Left renal pelvis (tissue), 4 donors: ENCODE data around the gene ASCL4. TPM values are rescaled to one million over a fixed set of nuclear protein-coding genes. Genes with fewer than 3 reads are reported as not detected.
A peak's percentile ranks its signal among the peaks of the same experiment; 100 is the strongest.
"Not testable (repeated sequence)": the region's sequence is repeated elsewhere in the genome, so short reads cannot be mapped to it uniquely, and the experiment has no call there.

Experiments used
- DNase-seq, 4 donors: peaks; one replicate each; pipeline ENCODE4 v3.0.0-alpha.2; 2013; ENCODE audit warnings: low read depth in 4 of 4, low spot score in 3 of 4
- polyA plus RNA-seq, 4 donors: library from polyadenylated mRNA; unstranded; fragments of 120-200 nt; gene quantifications; one replicate each; pipeline ENCODE4 v1.2.1, GENCODE V29; 2013; ENCODE audit not compliant: insufficient read length in 4 of 4

Gene ASCL4, protein sequence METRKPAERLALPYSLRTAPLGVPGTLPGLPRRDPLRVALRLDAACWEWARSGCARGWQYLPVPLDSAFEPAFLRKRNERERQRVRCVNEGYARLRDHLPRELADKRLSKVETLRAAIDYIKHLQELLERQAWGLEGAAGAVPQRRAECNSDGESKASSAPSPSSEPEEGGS
- not detected for polyA plus RNA-seq

DNA sequence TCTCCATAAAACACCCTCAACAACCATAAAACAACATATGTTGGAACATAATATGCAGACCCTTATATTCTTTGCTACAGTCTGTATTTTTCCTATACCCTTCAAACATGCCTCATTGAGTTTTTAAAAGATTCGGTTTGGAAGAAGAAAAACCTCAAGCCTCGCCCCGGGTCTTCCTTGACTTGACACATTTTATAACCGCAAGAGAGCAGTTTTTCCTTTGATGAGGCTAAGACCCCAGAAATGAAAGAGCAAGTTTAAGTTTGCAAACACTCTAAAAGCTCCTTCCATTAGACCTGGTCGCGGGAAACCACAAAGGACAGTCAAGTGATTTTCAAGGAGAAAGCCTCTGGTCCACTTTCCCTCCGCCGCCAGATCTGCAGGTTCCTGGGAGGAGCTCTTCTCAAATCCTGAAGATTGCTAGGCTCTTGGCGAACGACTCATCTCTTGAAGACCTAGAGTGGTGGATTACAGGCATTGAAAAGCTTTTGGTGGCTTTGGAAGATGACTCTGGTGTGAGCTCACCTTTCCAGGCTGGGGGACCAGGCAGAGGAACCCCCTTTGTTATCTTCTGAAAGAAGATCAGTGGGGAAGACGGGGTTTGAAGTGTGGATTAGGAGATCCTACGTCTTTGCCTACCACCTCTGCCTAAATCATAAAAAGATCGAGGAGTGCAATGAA lies at the start of gene ASCL4:
Gene ASCL4 (plus strand): TSS at position 356 of the 681 bp plus-strand sequence. CDS start 515 bp downstream, outside the sequence.
- no peak for DNase-seq

DNA sequence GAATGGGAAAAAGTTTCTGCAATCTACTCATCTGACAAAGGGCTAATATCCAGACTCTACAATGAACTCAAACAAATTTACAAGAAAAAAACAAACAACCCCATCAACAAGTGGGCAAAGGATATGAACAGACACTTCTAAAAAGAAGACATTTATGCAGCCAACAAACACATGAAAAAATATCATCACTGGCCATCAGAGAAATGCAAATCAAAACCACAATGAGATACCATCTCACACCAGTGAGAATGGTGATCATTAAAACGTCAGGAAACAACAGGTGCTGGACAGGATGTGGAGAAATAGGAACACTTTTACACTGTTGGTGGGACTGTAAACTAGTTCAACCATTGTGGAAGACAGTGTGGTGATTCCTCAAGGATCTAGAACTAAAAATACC lies 47.2 kb upstream of the ASCL4 start:
- DNase-seq, result not testable (repeated sequence)

DNA sequence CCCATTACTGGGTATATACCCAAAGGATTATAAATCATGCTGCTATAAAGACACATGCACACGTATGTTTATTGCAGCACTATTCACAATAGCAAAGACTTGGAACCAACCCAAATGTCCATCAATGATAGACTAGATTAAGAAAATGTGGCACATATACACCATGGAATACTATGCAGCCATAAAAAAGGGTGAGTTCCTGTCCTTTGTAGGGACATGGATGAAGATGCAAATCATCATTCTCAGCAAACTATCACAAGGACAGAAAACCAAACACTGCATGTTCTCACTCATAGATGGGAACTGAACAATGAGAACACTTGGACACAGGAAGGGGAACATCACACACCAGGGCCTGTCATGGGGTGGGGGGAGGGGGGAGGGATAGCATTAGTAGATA lies 46.8 kb upstream of the ASCL4 start:
- DNase-seq, result not testable (repeated sequence)

DNA sequence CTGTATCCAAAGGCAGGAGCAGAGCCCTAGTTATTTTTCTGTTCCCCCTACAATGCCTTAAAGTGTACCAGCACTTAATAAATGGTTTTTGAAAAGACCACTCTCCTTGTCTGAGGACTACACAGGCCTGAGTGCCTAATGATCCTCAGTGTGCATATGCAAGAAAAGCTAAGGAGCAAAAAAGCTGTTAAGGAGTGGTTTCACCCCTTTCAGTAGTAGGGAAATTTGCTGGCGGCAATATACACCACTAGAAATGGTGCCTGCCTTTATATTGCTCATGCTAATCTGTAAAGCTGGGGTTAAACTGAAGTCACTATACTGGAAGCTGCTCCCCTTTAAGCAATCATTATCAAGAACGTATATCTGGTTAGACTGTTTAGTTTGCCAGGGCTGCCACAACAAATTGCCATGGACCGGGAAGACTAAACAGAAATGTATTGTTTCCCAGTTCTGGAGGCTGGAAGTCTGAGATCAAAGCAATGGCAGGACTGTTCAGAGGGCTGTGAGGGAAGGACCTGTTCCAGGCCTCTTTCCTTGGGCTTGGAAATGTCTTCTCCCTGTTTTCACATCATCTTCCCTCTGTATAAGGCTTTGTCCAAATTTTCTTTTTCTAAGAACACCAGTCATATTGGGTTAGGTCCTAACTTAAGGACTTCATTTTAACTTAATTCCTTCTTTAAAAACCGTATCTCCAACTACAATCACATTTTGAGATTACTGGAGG lies 43.7 kb upstream of the ASCL4 start:
- no peak for DNase-seq

DNA sequence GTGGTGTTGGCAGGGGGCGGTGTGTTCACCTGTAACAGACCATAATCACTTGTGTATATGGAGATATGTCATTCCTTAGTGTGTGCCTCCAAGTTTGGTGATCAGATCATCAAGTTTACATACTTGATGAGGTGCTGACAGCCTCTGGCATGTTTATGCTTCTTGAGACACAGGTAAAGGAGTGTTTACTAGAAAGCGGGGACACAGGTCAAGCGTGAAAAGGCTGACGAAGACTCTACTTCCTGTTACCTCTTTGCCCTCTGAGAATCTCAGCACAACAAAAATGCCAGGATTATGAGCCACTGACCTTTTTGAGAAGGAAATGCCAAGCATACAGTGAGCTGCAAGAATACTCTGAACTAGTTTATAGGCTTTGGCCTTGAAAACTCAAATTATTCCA lies 43.1 kb upstream of the ASCL4 start:
- DNase-seq, result no peak

DNA sequence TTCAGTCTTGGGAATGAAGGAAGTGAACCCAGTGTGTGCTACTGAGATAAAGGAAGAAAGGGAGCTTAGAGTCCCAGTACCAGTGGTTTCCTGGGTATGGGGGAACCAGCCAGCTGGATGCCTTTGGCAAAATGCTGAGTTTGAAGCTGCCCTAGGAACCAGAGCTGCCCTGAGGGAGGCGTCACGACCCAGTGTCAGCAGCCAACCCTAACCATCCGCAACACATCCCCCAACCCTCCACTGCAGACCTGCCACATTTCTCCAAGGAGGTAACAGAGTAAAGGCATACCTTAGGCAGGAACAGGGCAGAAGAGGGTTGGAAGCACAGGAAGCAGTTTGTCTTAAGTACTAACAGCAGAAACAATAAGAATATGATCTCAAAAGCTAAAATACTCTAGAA lies 42.1 kb upstream of the ASCL4 start:
- no peak for DNase-seq

DNA sequence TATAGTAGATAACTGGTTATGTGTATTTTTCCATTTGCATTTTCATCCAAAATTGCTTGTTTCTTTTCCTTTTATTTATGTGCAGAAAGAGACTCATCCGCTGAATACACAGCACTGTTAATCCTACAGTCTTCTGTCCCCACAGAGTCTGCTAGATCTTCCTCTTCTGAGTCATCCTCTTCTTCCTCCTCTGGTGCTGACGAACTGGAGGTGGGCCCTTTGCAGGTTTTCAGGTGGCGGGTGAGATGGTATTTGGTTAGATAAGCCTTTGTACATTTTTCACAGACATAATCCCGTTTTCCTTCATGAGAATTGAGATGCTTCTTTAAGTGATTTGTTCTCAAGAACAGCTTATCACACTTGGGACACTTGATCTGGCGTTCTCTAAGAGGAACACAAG lies 40.4 kb upstream of the ASCL4 start:
- DNase-seq, result no peak

DNA sequence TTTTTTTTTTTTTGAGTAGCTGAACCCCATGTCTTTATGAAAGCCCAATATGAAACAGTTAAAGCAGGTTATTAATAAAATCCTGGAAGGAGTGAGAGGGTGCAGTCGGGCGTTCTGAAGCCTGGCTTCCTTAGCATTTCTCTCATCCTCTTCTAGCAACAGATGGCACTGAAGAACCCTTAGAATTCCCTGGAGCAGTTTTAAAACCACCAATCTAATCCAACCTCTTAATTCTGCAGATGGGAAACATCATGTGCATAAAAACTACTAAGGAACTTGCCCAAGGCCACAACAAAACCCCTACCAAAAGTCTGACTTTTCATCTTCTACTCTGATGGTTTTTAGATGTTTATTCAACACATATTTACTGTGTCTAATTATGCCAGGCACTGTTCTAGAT lies 38.7 kb upstream of the ASCL4 start:
- no peak for DNase-seq

DNA sequence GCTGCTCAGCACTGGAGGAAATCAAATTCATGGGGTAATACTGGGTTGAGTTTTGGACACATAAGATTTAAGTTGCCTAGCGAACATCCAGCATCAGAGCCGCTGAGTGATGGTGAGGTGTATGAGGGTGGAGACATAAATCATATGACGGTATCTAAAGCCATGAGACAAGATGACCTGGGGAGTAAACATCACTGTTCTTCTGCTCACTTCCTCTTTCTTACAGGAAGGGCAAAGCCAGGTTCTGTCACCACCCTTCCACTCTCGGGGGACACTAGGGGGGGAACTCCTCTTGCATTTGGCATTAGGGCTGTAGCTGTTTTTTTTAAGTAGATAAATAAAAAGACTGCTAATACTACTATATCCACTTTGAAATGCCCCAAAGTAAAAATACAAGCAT lies 37.6 kb upstream of the ASCL4 start:
- no peak for DNase-seq

DNA sequence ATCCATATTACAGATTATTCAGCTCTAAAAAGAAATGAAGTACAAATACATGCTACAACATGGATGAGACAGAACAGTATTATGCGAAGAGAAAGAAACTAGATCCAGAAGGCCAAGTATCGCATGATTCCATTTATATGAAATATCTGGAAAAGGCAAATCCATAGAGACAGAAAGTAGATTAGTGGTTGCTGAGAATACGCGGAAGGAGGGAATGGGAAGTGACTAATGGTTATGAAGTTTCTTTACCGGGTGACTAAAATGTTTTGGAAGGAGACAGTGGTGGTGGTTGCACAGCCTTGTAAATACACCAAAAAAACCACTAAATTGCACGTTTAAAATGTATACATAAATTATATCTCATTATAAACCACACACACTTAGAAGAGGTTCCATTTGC lies 26.0 kb upstream of the ASCL4 start:
- no peak for DNase-seq

DNA sequence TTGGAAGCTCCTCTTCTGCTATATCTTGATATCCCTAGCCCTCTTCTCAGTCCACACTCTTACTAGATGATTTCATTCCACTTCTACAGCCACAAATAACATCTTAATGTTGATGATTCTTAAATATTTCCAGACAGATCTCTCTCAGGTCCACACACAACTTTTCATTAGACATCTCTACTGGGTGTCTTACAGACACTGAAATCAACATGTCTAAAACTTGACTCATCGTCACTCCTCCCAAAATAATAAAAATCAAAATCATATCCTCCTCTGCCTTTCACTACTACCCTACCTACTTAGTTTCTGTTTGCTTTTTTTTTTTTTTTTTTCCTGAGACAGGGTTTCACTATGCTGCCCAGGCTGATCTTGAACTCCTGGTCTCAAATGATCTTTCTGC lies 25.4 kb upstream of the ASCL4 start:
- DNase-seq, result no peak

DNA sequence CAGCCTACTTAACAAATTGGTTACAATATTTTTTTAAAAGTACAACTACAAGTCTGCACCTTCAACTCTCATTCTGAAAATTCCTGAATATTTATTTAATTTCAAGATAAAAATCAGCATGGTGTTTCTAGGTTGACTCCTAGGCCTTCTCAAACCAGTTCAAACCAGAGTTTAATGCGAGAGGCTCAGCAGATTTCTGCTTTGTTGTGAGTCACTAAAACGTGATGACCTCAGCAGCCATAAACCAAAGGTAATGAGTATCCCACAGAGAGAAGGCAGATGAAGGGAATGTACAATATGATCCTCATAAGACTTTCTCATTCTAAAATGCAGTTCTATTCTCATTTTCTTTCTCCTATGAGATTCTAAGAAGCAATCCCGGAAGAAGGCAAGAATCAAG lies 15.1 kb upstream of the ASCL4 start:
- peak in 1 of 4 donors; percentile 53 for DNase-seq

DNA sequence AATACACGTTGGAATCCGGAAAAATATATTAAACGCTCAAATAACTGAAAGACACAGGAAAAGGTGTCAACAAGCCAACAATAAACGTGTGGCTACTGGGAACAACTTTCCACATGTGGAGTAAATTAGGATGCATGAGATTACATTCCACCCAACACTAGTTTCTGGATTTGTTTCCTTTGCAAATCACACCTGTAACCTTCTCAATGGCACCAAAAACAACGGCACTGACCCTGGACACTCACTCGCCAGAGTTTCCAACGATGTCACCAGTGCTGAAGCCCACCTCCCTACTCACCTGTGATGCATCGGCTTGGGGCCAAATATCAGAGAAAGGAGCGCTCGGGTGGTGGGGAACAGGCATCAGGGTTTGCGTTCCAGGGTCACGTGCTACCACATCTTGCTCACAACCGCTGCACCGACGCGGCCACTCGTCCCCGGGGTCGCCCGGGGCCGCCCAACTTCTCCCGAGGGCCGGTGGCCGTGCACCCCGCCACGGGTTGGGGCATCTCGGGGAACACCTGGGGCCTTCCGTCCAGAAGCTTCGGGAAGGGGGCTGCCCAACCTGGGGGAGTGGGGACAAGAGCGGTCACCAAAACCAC lies 14.2 kb upstream of the ASCL4 start:
- peak in 1 of 4 donors; percentile 9 for DNase-seq

DNA sequence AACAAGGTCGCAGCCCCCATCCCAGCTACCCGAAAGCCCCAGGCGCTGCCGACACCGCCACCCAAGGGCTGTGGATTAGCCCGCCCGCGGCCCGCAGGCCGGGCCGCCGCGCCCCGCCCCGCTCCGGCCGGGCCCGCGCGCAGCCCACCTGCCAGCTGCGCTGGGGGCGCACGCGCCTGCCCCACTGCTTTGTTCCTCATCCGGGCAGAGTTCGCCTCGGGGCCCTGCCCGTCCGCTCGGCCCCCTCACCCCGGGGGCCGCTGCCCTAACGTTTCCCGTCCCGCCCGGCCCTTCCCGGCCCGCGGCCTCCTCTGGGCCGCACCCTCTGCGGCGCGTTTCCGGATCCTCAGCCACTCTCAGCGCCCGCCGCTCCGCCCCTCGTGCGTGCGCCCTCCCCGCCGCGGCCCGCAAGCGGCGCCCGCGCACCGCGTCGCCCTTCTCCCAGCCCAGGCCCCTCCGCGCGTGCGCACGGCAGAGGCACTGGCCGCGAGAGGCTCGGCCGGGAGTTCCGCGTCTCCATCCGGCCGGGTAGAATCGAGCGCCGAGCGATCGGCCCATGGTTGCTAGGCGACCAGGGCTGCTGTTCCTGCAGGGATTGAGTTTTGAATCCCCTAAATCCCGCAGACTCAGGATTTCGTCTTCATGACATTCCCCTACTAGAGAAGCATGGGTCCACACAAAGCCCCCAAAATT lies 13.5 kb upstream of the ASCL4 start, which contains the start of gene PRDM4:
Gene PRDM4 (minus strand): TSS at position 329 of the 693 bp plus-strand sequence. CDS start 622 bp downstream, outside the sequence.
- DNase-seq, result peak; percentile 83 to 91 (median 90)

DNA sequence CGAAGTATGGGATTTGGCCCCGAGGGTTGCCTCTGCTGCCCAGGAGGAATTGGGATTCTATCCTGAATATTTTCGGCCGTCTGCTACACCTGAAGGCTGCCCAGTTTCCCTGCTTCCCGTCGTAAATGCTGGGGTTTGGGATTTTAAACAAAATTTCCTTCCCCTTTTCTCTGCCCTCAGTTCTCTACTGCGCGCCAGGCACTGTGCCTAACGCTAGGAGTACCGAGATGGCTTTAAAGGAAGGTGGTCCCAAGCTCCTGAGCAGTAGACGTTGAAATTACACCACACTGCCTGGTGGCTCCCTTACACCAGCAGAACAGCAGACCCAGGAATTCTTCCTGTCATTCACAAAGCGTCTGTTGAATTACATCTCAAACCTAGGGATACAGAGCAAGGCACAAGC lies 13.0 kb upstream of the ASCL4 start:
- peak in 1 of 4 donors; percentile 4 for DNase-seq

DNA sequence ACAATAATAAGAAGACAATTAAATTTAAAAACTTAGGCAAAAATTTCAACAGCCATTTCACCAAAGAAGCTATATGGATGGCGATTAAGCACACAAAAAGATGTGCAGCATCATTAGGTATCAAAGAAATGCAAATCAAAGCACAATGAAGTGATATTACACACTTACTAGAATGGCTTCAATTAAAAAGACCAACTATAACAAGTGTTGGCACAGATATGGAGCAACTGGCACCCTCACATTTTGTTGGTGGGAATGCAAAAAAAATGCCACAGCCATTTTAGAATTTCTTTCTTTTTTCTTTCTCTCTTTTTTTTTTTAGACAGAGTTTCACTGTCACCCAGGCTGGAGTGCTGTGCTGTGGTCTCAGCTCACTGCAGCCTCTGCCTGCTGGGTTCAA lies 11.6 kb upstream of the ASCL4 start:
- no peak for DNase-seq

DNA sequence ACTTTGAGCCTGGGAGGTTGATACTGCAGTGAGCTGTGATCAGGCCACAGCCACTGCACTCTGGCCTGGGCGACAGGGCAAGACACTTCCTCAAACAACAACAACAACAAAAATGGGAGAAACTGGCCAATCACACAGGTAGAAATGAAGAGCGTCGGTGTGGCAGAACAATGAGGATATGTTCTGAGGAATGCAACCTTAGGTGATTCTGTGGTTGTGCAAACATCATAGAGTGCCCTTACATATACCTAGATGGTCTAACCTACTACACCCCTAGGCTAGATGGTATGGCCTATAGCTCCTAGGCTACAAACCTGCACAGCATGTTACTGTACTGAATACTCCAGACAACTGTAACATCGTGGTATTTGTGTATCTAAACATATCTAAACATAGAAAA lies 9.9 kb upstream of the ASCL4 start:
- no peak for DNase-seq

DNA sequence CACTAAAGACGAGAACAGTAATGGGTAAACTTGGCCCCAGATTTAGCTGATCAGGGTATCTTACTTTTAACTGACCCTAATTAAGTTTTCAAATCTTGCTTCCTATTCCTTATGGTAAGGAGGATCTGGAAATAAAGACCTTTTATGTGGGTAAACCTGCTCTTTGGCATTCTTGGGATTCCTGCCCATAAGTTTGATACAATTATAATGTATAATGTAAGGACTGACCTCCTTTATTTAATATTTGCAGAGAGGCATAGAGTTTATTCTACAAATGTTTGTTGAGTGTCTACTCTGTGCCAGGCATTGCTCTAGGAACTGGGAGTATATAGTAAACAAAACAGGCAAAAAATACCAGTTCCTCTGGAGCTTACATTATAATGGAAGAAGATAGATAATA lies 9.2 kb upstream of the ASCL4 start:
- no peak for DNase-seq

DNA sequence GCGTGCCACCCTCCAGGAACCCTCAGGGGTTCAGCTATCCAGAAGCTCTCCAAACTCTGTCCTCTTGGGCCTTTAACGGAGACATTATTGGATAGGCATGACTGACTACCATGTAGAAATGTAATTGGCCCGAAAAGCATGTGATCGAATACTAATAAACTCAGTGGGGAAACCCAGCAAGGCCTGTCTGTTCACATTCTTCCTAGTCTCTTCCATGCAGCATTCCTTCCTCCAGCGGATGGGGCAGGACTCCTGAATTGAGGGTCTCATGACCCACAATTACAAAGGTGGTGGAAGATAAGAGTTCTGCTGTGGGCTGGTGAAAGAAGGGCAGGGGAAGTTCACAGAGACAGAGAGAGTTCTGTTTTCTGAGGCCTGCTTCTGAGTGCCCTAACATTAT lies 7.0 kb upstream of the ASCL4 start:
- no peak for DNase-seq

DNA sequence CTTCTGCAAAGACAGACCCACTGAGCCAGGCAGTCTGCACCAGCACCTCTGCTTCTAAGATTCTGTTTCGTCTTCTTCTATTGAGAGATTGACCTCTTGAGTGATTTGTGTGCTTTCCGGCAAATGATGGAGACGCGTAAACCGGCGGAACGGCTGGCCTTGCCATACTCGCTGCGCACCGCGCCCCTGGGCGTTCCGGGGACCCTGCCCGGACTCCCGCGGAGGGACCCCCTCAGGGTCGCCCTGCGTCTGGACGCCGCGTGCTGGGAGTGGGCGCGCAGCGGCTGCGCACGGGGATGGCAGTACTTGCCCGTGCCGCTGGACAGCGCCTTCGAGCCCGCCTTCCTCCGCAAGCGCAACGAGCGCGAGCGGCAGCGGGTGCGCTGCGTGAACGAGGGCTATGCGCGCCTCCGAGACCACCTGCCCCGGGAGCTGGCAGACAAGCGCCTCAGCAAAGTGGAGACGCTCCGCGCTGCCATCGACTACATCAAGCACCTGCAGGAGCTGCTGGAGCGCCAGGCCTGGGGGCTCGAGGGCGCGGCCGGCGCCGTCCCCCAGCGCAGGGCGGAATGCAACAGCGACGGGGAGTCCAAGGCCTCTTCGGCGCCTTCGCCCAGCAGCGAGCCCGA lies 703 bp downstream of the ASCL4 start:
- peak in 1 of 4 donors; percentile 15 for DNase-seq
